Measurements from ENCODE around the gene CCDC146.
"Not testable (repeated sequence)": the region's sequence is repeated elsewhere in the genome, so short reads cannot be mapped to it uniquely, and the experiment has no call there.

CCDC146 gene

GRCh38 chr7:77185866-77186265 is 63.5 kb downstream of the CCDC146 start:
- in situ Hi-C loops (cut with MboI; ENCODE audit: low pct_unique_long_range_greater_than_20kb, low sequenced_read_pairs) = no loop called here
- no peak for DNase-seq

- in situ Hi-C loops (cut with MboI; ENCODE audit: low pct_unique_long_range_greater_than_20kb, low sequenced_read_pairs) = no loop called here
These were observed 66.5 kb downstream of the CCDC146 start for GRCh38 chr7:77188731-77189437.

GRCh38 chr7:77197141-77197540 is 74.7 kb downstream of the CCDC146 start:
- in situ Hi-C loops (cut with MboI; ENCODE audit: low pct_unique_long_range_greater_than_20kb, low sequenced_read_pairs) = no loop called here
- DNase-seq = no peak

More at GRCh38 chr7:77188731-77189437, 66.5 kb downstream of the CCDC146 start:
- DNase-seq = peak; percentile 87

GRCh38 chr7:77199013-77199966 is 76.9 kb downstream of the CCDC146 start, which contains the start of gene FGL2:
Gene FGL2 (minus strand): TSS chr7:77199819. CDS start chr7:77199793, 26 bp downstream.
- in situ Hi-C loops (cut with MboI; ENCODE audit: low pct_unique_long_range_greater_than_20kb, low sequenced_read_pairs) = no loop called here

GRCh38 chr7:77200542-77200941 is 78.1 kb downstream of the CCDC146 start:
- no peak for DNase-seq
- in situ Hi-C loops (cut with MboI; ENCODE audit: low pct_unique_long_range_greater_than_20kb, low sequenced_read_pairs) = no loop called here

More at GRCh38 chr7:77199013-77199966, 76.9 kb downstream of the CCDC146 start, which contains the start of gene FGL2:
- DNase-seq = no peak

- in situ Hi-C loops (cut with MboI; ENCODE audit: low pct_unique_long_range_greater_than_20kb, low sequenced_read_pairs) = no loop called here
- no peak for DNase-seq
These were observed 80.1 kb downstream of the CCDC146 start for GRCh38 chr7:77202481-77202976.

GRCh38 chr7:77205706-77206105 is 83.3 kb downstream of the CCDC146 start:
- no peak for DNase-seq
- in situ Hi-C loops (cut with MboI; ENCODE audit: low pct_unique_long_range_greater_than_20kb, low sequenced_read_pairs) = no loop called here

- peak; percentile 38 for DNase-seq
- in situ Hi-C loops (cut with MboI; ENCODE audit: low pct_unique_long_range_greater_than_20kb, low sequenced_read_pairs) = no loop called here
These were observed 86.0 kb downstream of the CCDC146 start for GRCh38 chr7:77208416-77208815.

- in situ Hi-C loops (cut with MboI; ENCODE audit: low pct_unique_long_range_greater_than_20kb, low sequenced_read_pairs) = no loop called here
- no peak for DNase-seq
These were observed 87.2 kb downstream of the CCDC146 start for GRCh38 chr7:77209479-77210139.

- no peak for DNase-seq
- in situ Hi-C loops (cut with MboI; ENCODE audit: low pct_unique_long_range_greater_than_20kb, low sequenced_read_pairs) = no loop called here
These were observed 93.9 kb downstream of the CCDC146 start for GRCh38 chr7:77216181-77216845.

GRCh38 chr7:77217474-77218185 is 95.2 kb downstream of the CCDC146 start:
- no peak for DNase-seq
- in situ Hi-C loops (cut with MboI; ENCODE audit: low pct_unique_long_range_greater_than_20kb, low sequenced_read_pairs) = no loop called here

- in situ Hi-C loops (cut with MboI; ENCODE audit: low pct_unique_long_range_greater_than_20kb, low sequenced_read_pairs); DNase-seq: not testable (repeated sequence)
These were observed 97.4 kb downstream of the CCDC146 start for GRCh38 chr7:77219701-77220331.

- in situ Hi-C loops (cut with MboI; ENCODE audit: low pct_unique_long_range_greater_than_20kb, low sequenced_read_pairs) = no loop called here
- no peak for DNase-seq
These were observed 99.7 kb downstream of the CCDC146 start for GRCh38 chr7:77222065-77222464.

GRCh38 chr7:77222819-77223218 is 100.4 kb downstream of the CCDC146 start:
- DNase-seq = no peak
- in situ Hi-C loops (cut with MboI; ENCODE audit: low pct_unique_long_range_greater_than_20kb, low sequenced_read_pairs) = no loop called here

- DNase-seq = no peak
- in situ Hi-C loops (cut with MboI; ENCODE audit: low pct_unique_long_range_greater_than_20kb, low sequenced_read_pairs) = no loop called here
These were observed 100.8 kb downstream of the CCDC146 start for GRCh38 chr7:77223261-77223660.

GRCh38 chr7:77226357-77226839 is 104.0 kb downstream of the CCDC146 start:
- no peak for DNase-seq
- in situ Hi-C loops (cut with MboI; ENCODE audit: low pct_unique_long_range_greater_than_20kb, low sequenced_read_pairs) = loop anchor here (25.0 kb wide), 1 partner anchor 89 kb away; no protein-coding TSS in a partner anchor

- in situ Hi-C loops (cut with MboI; ENCODE audit: low pct_unique_long_range_greater_than_20kb, low sequenced_read_pairs) = loop anchor here (25.0 kb wide), 1 partner anchor 91 kb away; no protein-coding TSS in a partner anchor
- DNase-seq = not testable (repeated sequence)
These were observed 106.4 kb downstream of the CCDC146 start for GRCh38 chr7:77228795-77229194.
